Transverse colon (tissue), 4 donors: ENCODE data around the gene ERCC6L2. TPM values are rescaled to one million over a fixed set of nuclear protein-coding genes. Genes with fewer than 3 reads are reported as not detected.

Source experiments
- DNase-seq: peaks from one replicate; pipeline ENCODE4 v3.0.0-alpha.2; 2019
- H3K27ac ChIP-seq, 4 donors: fragments of 200-600 bp; sonication (generic); 2 replicates each; pipeline ENCODE4 v1.5.1; 2016 to 2018; ENCODE audit warnings: inconsistent platforms in 4 of 4
- H3K27me3 ChIP-seq: fragments of 200-600 bp; sonication (generic); 2 replicates; pipeline ENCODE4 v1.5.1; 2017; ENCODE audit warnings: inconsistent platforms
- H3K36me3 ChIP-seq, 4 donors: fragments of 200-600 bp; sonication (generic); 2 replicates each; pipeline ENCODE4 v1.5.1; 2017 to 2019; ENCODE audit warnings: inconsistent platforms in 4 of 4
- H3K4me1 ChIP-seq, 4 donors: fragments of 200-600 bp; sonication (generic); 2 replicates each; pipeline ENCODE4 v1.5.1; 2017 to 2020; ENCODE audit warnings: inconsistent platforms in 4 of 4
- H3K4me3 ChIP-seq, 4 donors: fragments of 200-600 bp; sonication (generic); 1 replicate in 1 of 4; 2 replicates in 3 of 4; pipeline versions ENCODE4 v1.5.1 to v1.6.1; 2017 to 2019; ENCODE audit warnings: inconsistent platforms in 4 of 4
- H3K9me3 ChIP-seq, 2 donors: fragments of 200-600 bp; sonication (generic); 2 replicates each; pipeline ENCODE4 v1.5.1; 2017 to 2019; ENCODE audit warnings: inconsistent platforms in 2 of 2
- EP300 ChIP-seq: sonication (generic); formaldehyde crosslinking; IDR thresholded peaks from one replicate; pipeline ENCODE4 v1.6.1; 2017; ENCODE audit warnings: antibody characterized with exemption, low read depth
- POLR2A ChIP-seq: fragments of 450-650 bp; IDR thresholded peaks from one replicate; pipeline ENCODE4 v1.6.1; 2016; ENCODE audit warnings: antibody characterized with exemption, mild to moderate bottlenecking, moderate library complexity
- POLR2AphosphoS5 ChIP-seq, 3 donors: sonication (generic); formaldehyde crosslinking; IDR thresholded peaks; one replicate each; pipeline ENCODE4 v1.6.1; 2016; ENCODE audit warnings: antibody characterized with exemption in 3 of 3
- WGBS, 2 donors: methylation state at CpG; one replicate each; pipeline ENCODE4 v1.1.5; 2018; ENCODE audit warnings: low coverage in 1 of 2; 5-methylcytosine and 5-hydroxymethylcytosine counted together
- in situ Hi-C, 4 donors: fragments of 200-750 bp; cut with MboI; loops; one replicate each; pipeline versions ENCODE4 v1.15.0 to v1.15.1; 2017; ENCODE audit warnings: low sequenced_read_pairs in 3 of 4, low pct_ligation_motif_present in 1 of 4, low pct_unique_long_range_greater_than_20kb in 1 of 4
- intact Hi-C: fragments of 100-400 bp; cut with DNase I; formaldehyde crosslinking; loops from one replicate; pipeline ENCODE4 v1.15.1; 2023; ENCODE audit warnings: low total_unique reads
- total RNA-seq, 4 donors: library from RNA; depleted of rRNA; stranded (reverse); fragments of >200 nt; gene quantifications; one replicate each; pipeline ENCODE4 v1.1.0, GENCODE V29; 2016
- TF ChIP-seq, protein P1 (sequence below), 5 experiments: fragments of 200-600 bp in 3 of 5; fragments of 450-650 bp in 2 of 5; sonication (generic) in 3 of 5; IDR thresholded peaks; 1 replicate in 2 of 5; 2 replicates in 3 of 5; pipeline ENCODE4 v1.5.1; 2016 to 2017; ENCODE audit warnings: antibody characterized with exemption in 5 of 5, inconsistent platforms in 3 of 5, mild to moderate bottlenecking in 2 of 5, moderate library complexity in 1 of 5

ERCC6L2 gene
- total RNA-seq, 4 donors from 2014 or later = 62.7 to 84.6 (median 77.3) TPM

DNA sequence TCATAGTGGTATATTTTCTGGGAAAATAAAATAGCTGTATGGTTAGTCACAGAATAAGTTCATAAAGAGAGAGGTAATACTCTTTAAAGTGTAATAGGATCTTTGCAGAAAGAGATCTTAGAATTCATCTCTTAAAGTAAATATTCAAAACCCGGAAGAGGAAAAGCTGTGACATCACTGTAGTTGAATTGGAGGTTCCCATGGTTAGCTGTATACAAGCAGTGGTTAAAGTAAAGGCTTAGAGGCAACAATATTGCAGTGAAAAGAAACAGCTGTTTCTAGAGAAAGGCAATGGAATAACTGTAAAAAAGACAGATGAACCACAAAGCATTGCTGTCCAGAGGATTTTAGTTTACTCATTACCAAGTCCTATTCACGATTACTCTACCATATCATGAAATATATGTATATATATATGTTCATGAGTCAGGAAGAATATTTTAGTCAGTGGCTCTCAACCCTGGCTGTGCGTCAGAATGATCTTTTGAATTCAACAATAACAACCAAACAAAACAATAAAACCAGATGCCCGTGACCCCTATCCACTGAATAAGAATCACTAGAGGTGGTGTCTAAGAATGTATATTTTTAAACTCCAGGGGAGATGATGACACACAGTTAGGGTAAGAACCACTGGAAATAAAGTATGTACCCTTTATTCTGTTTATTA, 4.7 kb downstream of the ERCC6L2 start:
- Histone ChIP-seq H3K9me3 (no peaks in the 10 kb centered on the region), H3K4me3 (no peak overlapping the region), H3K4me1 (peaks cover 0 to 22% (median 6%) of the 10 kb centered on the region in 4 donors), H3K27ac (peak overlapping the region; percentile 0 to 47 (median 6)), H3K27me3 (no peaks in the 10 kb centered on the region), H3K36me3 (peaks cover 0 to 12% (median 0%) of the 10 kb centered on the region in 4 donors)
- TF ChIP-seq POLR2AphosphoS5 (IDR thresholded peaks at IDR 0.05) (peak in 1 of 3 donors; percentile 45), POLR2A (no peak)
- DNase-seq = no peak
- WGBS, 2 donors = 64 to 66% methylated on average over 4 of the region's 4 CpGs
- intact Hi-C loops = no loop called here
- in situ Hi-C loops = no loop called here

DNA sequence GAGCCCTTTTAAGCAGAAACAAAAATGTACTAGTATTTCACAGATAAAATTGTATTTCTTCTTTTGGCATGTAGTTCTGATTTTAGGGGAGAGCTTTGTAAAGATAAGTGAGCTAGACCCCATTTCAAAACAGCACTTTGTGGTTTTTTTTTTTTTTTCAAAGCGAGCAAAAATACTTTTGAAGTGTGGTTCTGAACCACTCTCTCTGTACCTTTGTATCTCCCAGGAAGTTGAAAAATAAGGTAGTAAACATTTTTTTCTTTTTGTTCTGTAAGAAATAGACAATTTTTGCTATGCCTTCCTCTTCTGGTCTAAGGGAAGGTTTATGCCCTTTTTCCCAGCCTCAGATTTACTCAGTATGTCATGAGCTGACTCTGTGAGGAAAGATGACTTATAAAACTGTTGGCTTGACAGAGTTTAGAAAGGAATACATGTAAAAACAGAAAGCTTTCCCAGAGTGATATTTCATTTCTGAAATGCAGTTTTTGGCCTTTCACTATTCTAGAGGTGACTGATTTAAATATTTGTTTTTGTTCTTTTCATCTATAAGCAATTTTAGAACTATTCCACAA, 12.5 kb downstream of the ERCC6L2 start:
- WGBS, 2 donors = 74% methylated on average over 1 of the region's 1 CpG; no CpG with 5 or more reads in 1 of the 2 donors
- no peak for DNase-seq
- H3K36me3 ChIP-seq = peaks cover 0 to 13% (median 3%) of the 10 kb centered on the region in 4 donors
- in situ Hi-C loops = no loop called here
- H3K9me3 ChIP-seq = no peaks in the 10 kb centered on the region
- no peaks in the 10 kb centered on the region for H3K27me3 ChIP-seq
- no peak for TF ChIP-seq POLR2AphosphoS5 (IDR thresholded peaks at IDR 0.05)
- no peak for TF ChIP-seq POLR2A
- TF ChIP-seq, protein P1, sequence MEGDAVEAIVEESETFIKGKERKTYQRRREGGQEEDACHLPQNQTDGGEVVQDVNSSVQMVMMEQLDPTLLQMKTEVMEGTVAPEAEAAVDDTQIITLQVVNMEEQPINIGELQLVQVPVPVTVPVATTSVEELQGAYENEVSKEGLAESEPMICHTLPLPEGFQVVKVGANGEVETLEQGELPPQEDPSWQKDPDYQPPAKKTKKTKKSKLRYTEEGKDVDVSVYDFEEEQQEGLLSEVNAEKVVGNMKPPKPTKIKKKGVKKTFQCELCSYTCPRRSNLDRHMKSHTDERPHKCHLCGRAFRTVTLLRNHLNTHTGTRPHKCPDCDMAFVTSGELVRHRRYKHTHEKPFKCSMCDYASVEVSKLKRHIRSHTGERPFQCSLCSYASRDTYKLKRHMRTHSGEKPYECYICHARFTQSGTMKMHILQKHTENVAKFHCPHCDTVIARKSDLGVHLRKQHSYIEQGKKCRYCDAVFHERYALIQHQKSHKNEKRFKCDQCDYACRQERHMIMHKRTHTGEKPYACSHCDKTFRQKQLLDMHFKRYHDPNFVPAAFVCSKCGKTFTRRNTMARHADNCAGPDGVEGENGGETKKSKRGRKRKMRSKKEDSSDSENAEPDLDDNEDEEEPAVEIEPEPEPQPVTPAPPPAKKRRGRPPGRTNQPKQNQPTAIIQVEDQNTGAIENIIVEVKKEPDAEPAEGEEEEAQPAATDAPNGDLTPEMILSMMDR (IDR thresholded peaks at IDR 0.05) = no peak
- no peak for TF ChIP-seq EP300
- peaks cover 0 to 2% (median 0%) of the 10 kb centered on the region in 4 donors for H3K4me1 ChIP-seq
- intact Hi-C loops = no loop called here
- H3K27ac ChIP-seq = peak overlapping the region in 1 of 4 donors; percentile 41
- no peak overlapping the region for H3K4me3 ChIP-seq

DNA sequence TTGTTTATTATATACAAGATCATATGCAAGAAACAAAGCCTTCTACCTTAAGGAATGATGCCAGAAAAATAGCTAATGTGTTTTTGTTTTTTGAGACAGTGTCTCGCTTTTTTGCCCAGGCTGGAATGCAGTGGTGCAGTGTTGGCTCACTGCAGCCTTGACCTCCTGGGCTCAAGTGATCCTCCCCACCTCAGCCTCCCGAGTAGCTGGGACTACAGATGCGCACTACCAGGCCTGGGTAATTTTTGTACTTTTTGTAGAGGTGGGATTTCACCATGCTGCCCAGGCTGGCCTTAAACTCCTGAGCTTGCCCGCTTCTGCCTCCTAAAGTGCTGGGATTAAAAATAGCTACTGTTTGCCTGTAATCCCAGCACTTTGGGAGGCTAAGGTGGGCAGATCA, 15.1 kb downstream of the ERCC6L2 start:
- Histone ChIP-seq H3K36me3 (peaks cover 0 to 7% (median 2%) of the 10 kb centered on the region in 4 donors), H3K27me3 (no peaks in the 10 kb centered on the region), H3K9me3 (no peaks in the 10 kb centered on the region), H3K4me1 (no peaks in the 10 kb centered on the region), H3K4me3 (no peak overlapping the region), H3K27ac (no peak overlapping the region)
- no peak for DNase-seq
- in situ Hi-C loops (no loop called here), intact Hi-C loops (no loop called here)
- 96 to 100% methylated on average over 1 to 4 of the region's 4 CpGs for WGBS, 2 donors
- TF ChIP-seq, protein P1 (IDR thresholded peaks at IDR 0.05) = no peak
- no peak for TF ChIP-seq POLR2A
- no peak for TF ChIP-seq EP300
- no peak for TF ChIP-seq POLR2AphosphoS5 (IDR thresholded peaks at IDR 0.05)

DNA sequence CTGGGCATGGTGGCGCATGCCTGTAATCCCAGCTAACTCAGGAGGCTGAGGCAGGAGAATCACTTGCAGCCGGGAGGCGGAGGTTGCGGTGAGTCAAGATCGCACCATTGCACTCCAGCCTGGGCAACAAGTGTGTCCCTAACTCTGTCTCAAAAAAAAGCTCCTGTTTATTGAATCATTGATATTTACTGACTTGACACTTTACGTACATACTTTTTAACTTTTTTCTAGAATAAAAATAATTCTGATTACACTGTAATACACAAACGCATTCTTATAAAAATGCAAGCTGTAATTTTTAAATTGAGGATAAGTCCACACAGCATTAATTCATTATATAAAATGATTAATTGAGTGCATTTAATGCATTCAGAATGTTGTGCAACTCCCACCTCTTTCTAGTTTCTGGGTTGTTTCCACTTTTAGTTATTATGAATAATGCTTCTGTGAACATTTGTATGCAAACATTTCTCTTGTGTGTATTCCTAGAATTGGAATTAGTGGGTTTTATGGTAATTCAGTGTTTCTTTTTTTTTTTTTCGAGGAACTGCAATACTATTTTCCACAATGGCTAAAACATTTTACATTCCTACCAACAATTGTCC, 15.7 kb downstream of the ERCC6L2 start:
- in situ Hi-C loops (no loop called here), intact Hi-C loops (no loop called here)
- H3K4me1 ChIP-seq = no peaks in the 10 kb centered on the region
- H3K9me3 ChIP-seq = no peaks in the 10 kb centered on the region
- TF ChIP-seq EP300 (no peak), POLR2AphosphoS5 (IDR thresholded peaks at IDR 0.05) (no peak), POLR2A (no peak)
- TF ChIP-seq, protein P1 (IDR thresholded peaks at IDR 0.05) = no peak
- 97 to 98% methylated on average over 5 to 8 of the region's 8 CpGs for WGBS, 2 donors
- H3K4me3 ChIP-seq = no peak overlapping the region
- no peak for DNase-seq
- H3K27me3 ChIP-seq = no peaks in the 10 kb centered on the region
- H3K36me3 ChIP-seq = peaks cover 0 to 7% (median 2%) of the 10 kb centered on the region in 4 donors
- no peak overlapping the region for H3K27ac ChIP-seq
